Measurements from ENCODE around the gene PHLPP1. TPM values are rescaled to one million over a fixed set of nuclear protein-coding genes. Genes with fewer than 3 reads are reported as not detected.

PHLPP1 gene
- total and polyA plus RNA-seq, 2 donors from 2014 or later, result 2.9 to 13.0 TPM

DNA sequence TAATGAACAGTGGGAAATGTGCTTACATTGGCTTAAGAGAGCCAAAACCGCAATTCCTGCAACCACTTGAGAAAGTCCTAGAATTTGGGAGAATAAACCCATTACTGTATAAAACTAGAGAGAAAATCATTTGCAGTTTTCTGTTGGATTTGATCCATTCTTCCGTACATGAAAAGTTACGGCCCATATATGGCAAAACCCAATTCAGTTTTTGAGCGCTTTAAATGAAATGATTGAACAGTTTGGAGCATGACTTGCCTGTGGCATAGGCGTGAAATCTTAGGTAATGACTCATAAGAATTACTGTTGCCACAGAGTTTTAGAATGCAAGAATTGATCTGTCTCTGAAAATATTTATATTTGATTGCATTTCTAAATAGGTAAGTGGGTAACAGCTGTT, 52.0 kb downstream of the PHLPP1 start:
- Histone ChIP-seq H3K9me3 (ENCODE audit: control insufficient read depth in 2 of 3, insufficient read depth in 1 of 3, low read length in 3 of 3) (no peaks in the 10 kb centered on the region), H3K9ac (ENCODE audit: low read length in 3 of 3) (no peak overlapping the region), H3K27ac (ENCODE audit: low read depth in 2 of 2, low read length in 2 of 2) (no peak overlapping the region), H3K36me3 (ENCODE audit: control insufficient read depth in 2 of 3, insufficient read depth in 3 of 3, low read length in 3 of 3) (no peaks in the 10 kb centered on the region), H3K4me1 (ENCODE audit: control insufficient read depth in 2 of 3, insufficient read depth in 2 of 3, low read depth in 1 of 3, low read length in 3 of 3) (no peaks in the 10 kb centered on the region), H3K4me3 (ENCODE audit: low read length in 3 of 3) (no peak overlapping the region), H3K27me3 (ENCODE audit: control insufficient read depth, insufficient read depth, low read length) (no peaks in the 10 kb centered on the region)
- TF ChIP-seq, protein P1, sequence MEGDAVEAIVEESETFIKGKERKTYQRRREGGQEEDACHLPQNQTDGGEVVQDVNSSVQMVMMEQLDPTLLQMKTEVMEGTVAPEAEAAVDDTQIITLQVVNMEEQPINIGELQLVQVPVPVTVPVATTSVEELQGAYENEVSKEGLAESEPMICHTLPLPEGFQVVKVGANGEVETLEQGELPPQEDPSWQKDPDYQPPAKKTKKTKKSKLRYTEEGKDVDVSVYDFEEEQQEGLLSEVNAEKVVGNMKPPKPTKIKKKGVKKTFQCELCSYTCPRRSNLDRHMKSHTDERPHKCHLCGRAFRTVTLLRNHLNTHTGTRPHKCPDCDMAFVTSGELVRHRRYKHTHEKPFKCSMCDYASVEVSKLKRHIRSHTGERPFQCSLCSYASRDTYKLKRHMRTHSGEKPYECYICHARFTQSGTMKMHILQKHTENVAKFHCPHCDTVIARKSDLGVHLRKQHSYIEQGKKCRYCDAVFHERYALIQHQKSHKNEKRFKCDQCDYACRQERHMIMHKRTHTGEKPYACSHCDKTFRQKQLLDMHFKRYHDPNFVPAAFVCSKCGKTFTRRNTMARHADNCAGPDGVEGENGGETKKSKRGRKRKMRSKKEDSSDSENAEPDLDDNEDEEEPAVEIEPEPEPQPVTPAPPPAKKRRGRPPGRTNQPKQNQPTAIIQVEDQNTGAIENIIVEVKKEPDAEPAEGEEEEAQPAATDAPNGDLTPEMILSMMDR (IDR thresholded peaks at IDR 0.05; ENCODE audit: borderline replicate concordance, extremely low read depth, insufficient read depth), result no peak
- intact Hi-C loops (cut with DNase I), result no loop called here
- FAIRE-seq (no peak), DNase-seq (no peak)

DNA sequence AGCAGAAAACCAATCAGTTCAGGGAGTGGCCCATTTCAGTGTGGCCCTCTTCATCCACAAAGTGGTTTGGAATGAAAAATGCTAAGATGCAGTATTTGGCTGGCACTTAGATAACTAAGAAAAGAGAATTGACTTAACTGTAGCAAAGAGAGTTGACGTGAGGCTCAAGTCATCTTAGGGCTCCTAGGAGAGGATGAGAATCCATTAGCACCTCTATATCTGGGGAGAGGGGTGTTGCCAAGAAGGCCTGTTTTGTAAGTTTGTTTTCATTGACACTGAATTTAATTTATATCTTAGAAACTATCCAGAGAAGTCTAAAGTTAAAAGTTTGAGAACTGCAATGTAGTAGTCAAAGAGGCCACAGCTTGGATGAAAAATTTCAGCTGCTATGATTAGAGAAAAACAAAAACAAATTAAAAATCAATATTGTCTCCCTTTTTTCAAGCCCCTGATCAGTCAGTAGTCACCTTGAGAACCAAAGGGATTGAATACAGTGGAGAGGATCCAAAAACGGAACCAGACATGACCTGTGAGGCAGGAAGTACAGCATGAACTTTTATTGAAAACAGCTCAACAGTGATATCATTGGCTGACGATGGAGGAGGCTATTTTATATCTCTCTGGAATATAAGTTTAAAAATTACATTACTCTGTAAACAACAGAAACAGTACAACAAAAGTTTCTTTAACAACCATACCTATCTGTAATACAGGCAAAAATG, 52.7 kb downstream of the PHLPP1 start:
- TF ChIP-seq, protein P1 (IDR thresholded peaks at IDR 0.05; ENCODE audit: borderline replicate concordance, extremely low read depth, insufficient read depth), result no peak
- no peaks in the 10 kb centered on the region for H3K27me3 ChIP-seq (ENCODE audit: control insufficient read depth, insufficient read depth, low read length)
- intact Hi-C loops (cut with DNase I), result no loop called here
- H3K9me3 ChIP-seq (ENCODE audit: control insufficient read depth in 2 of 3, insufficient read depth in 1 of 3, low read length in 3 of 3), result no peaks in the 10 kb centered on the region
- H3K4me3 ChIP-seq (ENCODE audit: low read length in 3 of 3), result no peak overlapping the region
- no peak overlapping the region for H3K9ac ChIP-seq (ENCODE audit: low read length in 3 of 3)
- no peak for DNase-seq
- FAIRE-seq, result no peak
- H3K27ac ChIP-seq (ENCODE audit: low read depth in 2 of 2, low read length in 2 of 2), result no peak overlapping the region
- no peaks in the 10 kb centered on the region for H3K4me1 ChIP-seq (ENCODE audit: control insufficient read depth in 2 of 3, insufficient read depth in 2 of 3, low read depth in 1 of 3, low read length in 3 of 3)
- no peaks in the 10 kb centered on the region for H3K36me3 ChIP-seq (ENCODE audit: control insufficient read depth in 2 of 3, insufficient read depth in 3 of 3, low read length in 3 of 3)

DNA sequence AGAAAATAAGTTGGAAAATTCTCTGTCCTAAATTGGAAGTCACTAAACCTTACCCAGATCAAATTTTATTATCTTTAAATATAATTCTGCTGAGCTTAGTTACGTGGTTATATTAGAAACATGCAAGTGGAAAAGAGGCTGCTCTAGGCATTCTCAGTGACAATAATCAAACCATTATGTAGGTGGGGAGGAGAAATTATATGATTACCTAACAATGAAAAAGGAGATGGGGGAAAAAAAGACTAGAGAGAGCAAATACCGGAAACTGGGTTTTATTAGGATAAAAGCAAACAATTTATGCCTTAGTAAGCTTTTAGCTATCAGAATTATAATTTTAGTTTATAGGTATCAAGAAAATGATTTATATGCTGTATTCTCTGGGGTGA, 53.2 kb downstream of the PHLPP1 start:
- Histone ChIP-seq H3K9me3 (ENCODE audit: control insufficient read depth in 2 of 3, insufficient read depth in 1 of 3, low read length in 3 of 3) (no peaks in the 10 kb centered on the region), H3K27ac (ENCODE audit: low read depth in 2 of 2, low read length in 2 of 2) (no peak overlapping the region), H3K36me3 (ENCODE audit: control insufficient read depth in 2 of 3, insufficient read depth in 3 of 3, low read length in 3 of 3) (no peaks in the 10 kb centered on the region), H3K4me1 (ENCODE audit: control insufficient read depth in 2 of 3, insufficient read depth in 2 of 3, low read depth in 1 of 3, low read length in 3 of 3) (no peaks in the 10 kb centered on the region), H3K4me3 (ENCODE audit: low read length in 3 of 3) (no peak overlapping the region), H3K9ac (ENCODE audit: low read length in 3 of 3) (no peak overlapping the region), H3K27me3 (ENCODE audit: control insufficient read depth, insufficient read depth, low read length) (no peaks in the 10 kb centered on the region)
- TF ChIP-seq, protein P1 (IDR thresholded peaks at IDR 0.05; ENCODE audit: borderline replicate concordance, extremely low read depth, insufficient read depth), result no peak
- FAIRE-seq (no peak), DNase-seq (no peak)
- intact Hi-C loops (cut with DNase I), result no loop called here

DNA sequence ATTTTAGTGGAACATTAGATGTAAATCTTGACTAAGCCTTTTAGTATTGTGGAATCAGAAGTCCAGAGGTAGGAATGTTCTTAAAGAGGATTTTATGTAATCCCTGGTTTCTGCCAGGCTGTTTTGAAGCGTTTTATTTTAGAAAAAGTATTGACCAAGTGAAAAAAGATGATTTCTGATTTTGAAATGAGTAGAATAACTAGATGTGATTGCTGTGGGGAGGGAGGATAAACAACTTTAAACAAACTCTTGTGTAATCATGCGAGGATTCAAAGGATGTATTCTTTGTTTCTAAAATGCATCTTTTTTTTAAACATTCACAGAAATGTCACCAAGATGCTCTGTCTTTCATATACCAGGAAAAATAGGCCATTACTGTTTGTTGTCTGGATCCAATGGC, 53.9 kb downstream of the PHLPP1 start:
- Histone ChIP-seq H3K4me1 (ENCODE audit: control insufficient read depth in 2 of 3, insufficient read depth in 2 of 3, low read depth in 1 of 3, low read length in 3 of 3) (no peaks in the 10 kb centered on the region), H3K27me3 (ENCODE audit: control insufficient read depth, insufficient read depth, low read length) (no peaks in the 10 kb centered on the region), H3K9me3 (ENCODE audit: control insufficient read depth in 2 of 3, insufficient read depth in 1 of 3, low read length in 3 of 3) (no peaks in the 10 kb centered on the region), H3K9ac (ENCODE audit: low read length in 3 of 3) (no peak overlapping the region), H3K36me3 (ENCODE audit: control insufficient read depth in 2 of 3, insufficient read depth in 3 of 3, low read length in 3 of 3) (no peaks in the 10 kb centered on the region), H3K4me3 (ENCODE audit: low read length in 3 of 3) (no peak overlapping the region), H3K27ac (ENCODE audit: low read depth in 2 of 2, low read length in 2 of 2) (no peak overlapping the region)
- FAIRE-seq (no peak), DNase-seq (no peak)
- intact Hi-C loops (cut with DNase I), result no loop called here
- TF ChIP-seq, protein P1 (IDR thresholded peaks at IDR 0.05; ENCODE audit: borderline replicate concordance, extremely low read depth, insufficient read depth), result no peak

Measured in kidney (tissue), 14 donors.